Activated T-helper 1 cell treated with anti-CD3 and anti-CD28 coated beads, Interleukin-12 subunit alpha, Interleukin-12 subunit beta, Interleukin-2, Interleukin-4 antibody, amounts not matched to agents 30 ng/mL and 10 ng/mL and 1 ng/mL, durations not matched to agents 14 hours and 24 hours and 36 hours (primary cell): ENCODE measurements around the gene COL21A1. TPM values are rescaled to one million over a fixed set of nuclear protein-coding genes. Genes with fewer than 3 reads are reported as not detected.
"Not testable (repeated sequence)": the region's sequence is repeated elsewhere in the genome, so short reads cannot be mapped to it uniquely, and the experiment has no call there.

Experiments used
- DNase-seq: peaks from one replicate; pipeline ENCODE4 v3.0.0; 2021; ENCODE audit warnings: low spot score
- H3K27ac Mint-ChIP-seq: one replicate; pipeline ENCODE4 v1.8.0; 2021; ENCODE audit warnings: mild to moderate bottlenecking, mixed read lengths
- H3K27me3 Mint-ChIP-seq: one replicate; pipeline ENCODE4 v1.8.0; 2022; ENCODE audit warnings: mild to moderate bottlenecking, moderate library complexity, mixed read lengths; ENCODE audit not compliant: insufficient read depth
- H3K36me3 Mint-ChIP-seq: one replicate; pipeline ENCODE4 v1.8.0; 2021; ENCODE audit warnings: low read depth, mixed read lengths
- H3K4me1 Mint-ChIP-seq: one replicate; pipeline ENCODE4 v1.8.0; 2021; ENCODE audit warnings: low read depth, mixed read lengths
- H3K4me3 Mint-ChIP-seq: one replicate; pipeline ENCODE4 v1.8.0; 2021; ENCODE audit warnings: mild to moderate bottlenecking, moderate library complexity, mixed read lengths
- H3K9me3 Mint-ChIP-seq: one replicate; pipeline ENCODE4 v1.8.0; 2021; ENCODE audit warnings: mixed read lengths
- intact Hi-C: fragments of 100-400 bp; cut with micrococcal nuclease; formaldehyde crosslinking; loops from one replicate; pipeline ENCODE4 v1.15.1; 2024
- total RNA-seq: library from RNA; stranded (reverse); gene quantifications from 2 replicates; pipeline ENCODE4 v1.2.3, GENCODE V29; 2022

Gene COL21A1
- total RNA-seq, 1 donor from 2014 or later, result not detected

DNA sequence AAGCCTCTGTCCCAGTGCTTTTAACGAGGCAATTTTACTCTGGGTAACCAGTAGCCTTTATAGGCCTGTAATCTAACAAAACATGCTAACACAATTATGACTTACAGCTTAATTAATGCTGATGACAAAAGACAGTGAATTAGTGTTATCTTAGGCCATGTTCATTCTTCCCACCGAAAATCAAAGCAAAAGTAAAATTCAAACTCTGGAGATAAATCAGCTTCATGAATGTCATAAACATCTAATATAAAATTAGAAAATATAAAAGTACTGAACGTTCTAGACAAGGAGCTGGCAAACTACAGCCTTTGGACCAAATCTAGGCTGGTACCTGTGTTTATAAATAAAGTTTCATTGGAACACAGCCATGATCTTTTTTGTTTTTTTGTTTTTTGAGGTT, 18.6 kb upstream of the COL21A1 start:
- Mint-ChIP-seq H3K36me3 (no peaks in the 10 kb centered on the region), H3K9me3 (peaks cover 4% of the 10 kb centered on the region), H3K4me3 (no peak overlapping the region), H3K27ac (no peak overlapping the region), H3K27me3 (no peaks in the 10 kb centered on the region), H3K4me1 (no peaks in the 10 kb centered on the region)
- intact Hi-C loops, result no loop called here
- DNase-seq, result no peak

DNA sequence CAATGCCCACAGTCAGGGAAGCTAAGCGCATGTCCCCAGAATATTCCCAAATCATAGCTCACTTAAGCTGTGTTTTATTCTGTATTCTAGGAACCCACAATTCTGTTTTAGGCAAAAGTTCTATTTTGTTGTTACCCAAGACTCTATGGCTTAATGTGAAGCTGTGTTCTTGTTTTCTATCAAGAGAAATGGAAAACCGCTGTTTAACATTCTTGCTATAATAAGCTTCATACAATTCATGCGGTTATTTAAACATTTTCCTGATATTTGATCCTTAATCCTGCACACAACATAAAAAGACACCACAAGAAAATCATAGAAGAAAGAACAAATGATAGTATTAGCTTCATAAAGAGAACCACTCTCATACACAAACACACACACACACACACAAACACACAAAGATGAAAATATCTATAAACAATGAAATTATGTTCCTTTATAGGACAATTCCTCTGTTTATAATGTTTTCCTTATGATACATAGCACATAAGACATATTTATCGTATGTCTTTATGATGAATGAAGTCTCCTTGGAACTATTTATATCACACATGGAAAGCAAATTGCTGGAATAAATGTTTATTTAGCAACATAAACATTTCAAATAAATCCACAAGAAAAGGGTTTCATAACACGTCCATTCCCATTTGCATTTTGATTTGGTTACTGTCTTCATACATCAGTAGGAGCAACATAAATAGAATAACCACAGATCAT, 16.4 kb upstream of the COL21A1 start:
- intact Hi-C loops, result no loop called here
- no peak overlapping the region for H3K4me3 Mint-ChIP-seq
- DNase-seq, result no peak
- no peaks in the 10 kb centered on the region for H3K4me1 Mint-ChIP-seq
- no peaks in the 10 kb centered on the region for H3K9me3 Mint-ChIP-seq
- no peak overlapping the region for H3K27ac Mint-ChIP-seq
- no peaks in the 10 kb centered on the region for H3K27me3 Mint-ChIP-seq
- no peaks in the 10 kb centered on the region for H3K36me3 Mint-ChIP-seq

DNA sequence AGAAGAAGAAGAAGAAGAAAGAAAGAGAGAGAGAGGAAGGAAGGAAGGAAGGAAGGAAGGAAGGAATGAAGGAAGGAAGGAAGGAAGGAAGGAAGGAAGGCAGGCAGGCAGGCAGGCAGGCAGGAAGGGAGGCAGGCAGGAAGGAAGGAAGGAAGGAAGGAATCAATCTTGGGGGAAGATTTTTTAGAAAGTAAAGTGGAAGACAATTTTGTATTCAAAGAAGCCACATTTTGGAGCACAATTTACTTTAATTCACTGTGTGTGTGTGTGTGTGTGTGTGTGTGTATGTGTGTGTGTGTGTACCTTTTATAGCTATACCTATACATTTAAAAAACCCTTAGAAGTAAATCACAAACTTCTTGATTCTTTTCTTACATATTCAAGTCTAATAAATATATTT, 13.2 kb upstream of the COL21A1 start:
- intact Hi-C loops, H3K36me3 Mint-ChIP-seq, H3K27me3 Mint-ChIP-seq, H3K4me1 Mint-ChIP-seq, H3K9me3 Mint-ChIP-seq, DNase-seq, H3K4me3 Mint-ChIP-seq, H3K27ac Mint-ChIP-seq: not testable (repeated sequence)

DNA sequence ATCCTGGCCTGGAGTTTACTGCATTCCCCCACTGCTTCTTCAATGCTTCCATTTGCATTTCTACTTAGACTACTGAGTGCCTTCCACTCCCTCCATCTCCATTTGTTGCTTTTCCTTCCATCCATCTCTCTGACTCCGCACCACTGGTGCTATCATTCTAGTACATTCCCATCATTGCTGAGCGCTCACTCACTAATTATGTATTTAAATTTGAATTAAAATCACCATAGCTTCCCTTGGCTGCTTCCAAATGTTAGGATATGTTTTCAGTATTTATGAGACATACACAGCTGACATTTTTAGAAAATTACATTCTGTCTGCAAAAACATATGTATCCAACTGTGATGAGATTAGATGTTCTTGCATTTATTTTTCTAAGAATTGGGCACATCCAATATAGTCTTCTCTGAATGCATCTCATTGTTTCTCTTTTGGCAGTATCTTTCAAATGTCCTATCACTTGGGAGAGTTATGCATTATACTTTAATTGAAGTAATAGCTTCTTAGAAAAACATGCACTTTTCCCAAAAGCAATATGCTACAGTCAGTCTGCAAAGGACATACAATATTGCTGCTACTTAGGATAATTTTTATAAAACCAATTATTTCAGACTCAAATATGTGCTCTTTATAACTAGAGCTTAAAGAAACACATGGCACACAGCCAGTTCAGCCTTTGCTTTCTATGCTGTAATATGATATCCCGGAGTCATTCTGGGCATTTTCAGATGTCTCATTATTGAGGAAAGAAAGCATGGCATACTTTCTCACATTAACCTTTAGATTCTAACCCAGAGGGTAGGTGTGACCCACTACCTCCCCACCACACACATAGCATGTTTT, 12.1 kb upstream of the COL21A1 start:
- intact Hi-C loops, result no loop called here
- no peak overlapping the region for H3K27ac Mint-ChIP-seq
- no peaks in the 10 kb centered on the region for H3K9me3 Mint-ChIP-seq
- H3K36me3 Mint-ChIP-seq, result no peaks in the 10 kb centered on the region
- no peak overlapping the region for H3K4me3 Mint-ChIP-seq
- no peaks in the 10 kb centered on the region for H3K4me1 Mint-ChIP-seq
- H3K27me3 Mint-ChIP-seq, result peaks cover 2% of the 10 kb centered on the region
- DNase-seq, result no peak

DNA sequence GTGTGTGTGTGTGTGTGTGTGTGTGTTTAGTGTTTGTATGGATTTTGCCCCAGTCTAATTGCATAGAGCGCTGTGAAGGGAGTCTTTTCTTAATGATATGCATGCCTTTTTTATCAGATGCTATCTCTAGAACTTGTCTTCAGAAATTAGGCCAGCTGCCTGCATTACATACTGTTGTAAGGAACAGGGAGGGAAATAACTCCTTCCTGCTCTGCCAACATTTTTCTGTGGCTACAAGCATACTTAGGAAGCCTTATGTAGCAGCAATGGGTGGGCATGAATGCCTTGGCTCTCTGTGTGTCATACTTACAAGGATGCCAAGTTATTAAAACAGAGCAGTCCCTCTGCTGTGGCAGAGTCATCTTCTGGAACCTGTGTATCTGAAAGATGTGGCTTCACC, 8.0 kb upstream of the COL21A1 start:
- Mint-ChIP-seq H3K4me3 (no peak overlapping the region), H3K27ac (no peak overlapping the region), H3K36me3 (no peaks in the 10 kb centered on the region), H3K9me3 (no peaks in the 10 kb centered on the region), H3K27me3 (peaks cover 2% of the 10 kb centered on the region), H3K4me1 (no peaks in the 10 kb centered on the region)
- DNase-seq, result no peak
- intact Hi-C loops, result no loop called here

DNA sequence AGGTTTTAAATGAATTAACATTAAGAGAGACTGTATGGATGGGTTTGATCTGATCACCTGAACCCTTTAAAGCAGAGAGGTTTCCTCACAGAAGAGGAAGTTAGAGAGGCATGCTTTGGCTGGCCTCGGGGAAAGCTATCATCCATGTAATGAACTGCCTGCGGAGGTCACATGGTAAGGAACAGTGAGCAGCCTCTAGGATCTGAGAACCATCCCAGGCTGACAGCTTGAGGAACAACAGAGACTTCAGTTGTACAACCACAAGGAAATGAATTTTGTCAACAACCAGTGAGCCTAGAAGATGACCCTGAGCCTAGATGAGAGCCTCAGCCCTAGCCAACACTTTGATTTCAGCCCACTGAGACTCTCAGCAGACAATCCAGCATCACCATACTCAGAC, 2.9 kb upstream of the COL21A1 start:
- intact Hi-C loops, result no loop called here
- Mint-ChIP-seq H3K4me3 (no peak overlapping the region), H3K27me3 (peaks cover 6% of the 10 kb centered on the region), H3K27ac (no peak overlapping the region), H3K9me3 (no peaks in the 10 kb centered on the region), H3K36me3 (no peaks in the 10 kb centered on the region), H3K4me1 (no peaks in the 10 kb centered on the region)
- DNase-seq, result no peak

DNA sequence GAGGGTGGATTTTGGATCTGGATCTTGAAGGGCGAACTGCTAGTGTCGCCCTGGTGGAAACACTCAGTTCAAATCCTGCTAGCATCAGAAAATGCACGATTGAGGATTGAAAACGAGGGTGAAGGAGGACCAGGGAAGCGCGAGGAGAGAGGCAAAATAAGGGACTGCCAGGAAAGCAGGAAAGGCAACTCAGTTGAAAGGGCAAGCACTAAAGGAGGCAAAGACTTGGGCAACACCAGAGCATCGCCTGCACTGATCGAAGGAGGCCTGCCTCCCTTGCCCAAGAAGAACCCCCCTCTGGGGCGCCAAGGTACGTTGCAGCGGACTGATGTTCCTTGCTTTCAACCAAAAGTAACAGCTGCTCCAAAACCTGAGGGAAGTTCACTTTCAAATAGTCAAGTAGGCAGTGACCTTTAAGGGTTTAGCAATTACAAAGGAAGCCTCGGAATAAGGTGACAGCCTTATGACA, 308 bp upstream of the COL21A1 start:
- H3K4me1 Mint-ChIP-seq, result no peaks in the 10 kb centered on the region

DNA sequence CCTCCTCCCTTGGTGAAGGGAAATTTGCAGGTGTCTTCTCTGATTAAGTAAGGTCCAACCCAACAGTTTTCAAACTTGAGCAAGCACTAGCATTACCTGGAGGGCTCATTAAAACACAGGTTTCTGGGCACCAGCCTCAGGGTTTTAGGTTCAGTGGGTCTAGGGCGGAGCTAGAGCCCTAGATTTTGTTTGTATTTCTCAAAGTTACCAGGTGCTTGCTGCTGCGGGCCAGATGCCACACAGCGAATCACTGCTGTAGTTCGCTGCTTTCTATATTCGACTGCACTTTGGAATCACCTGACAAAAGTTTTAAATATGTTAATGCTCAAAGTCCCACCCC, 869 bp downstream of the COL21A1 start:
- H3K27ac Mint-ChIP-seq, result no peak overlapping the region
- peaks cover 6% of the 10 kb centered on the region for H3K27me3 Mint-ChIP-seq
- H3K4me3 Mint-ChIP-seq, result no peak overlapping the region
- intact Hi-C loops, result no loop called here
- H3K9me3 Mint-ChIP-seq, result no peaks in the 10 kb centered on the region
- no peak for DNase-seq
- H3K4me1 Mint-ChIP-seq, result no peaks in the 10 kb centered on the region
- H3K36me3 Mint-ChIP-seq, result no peaks in the 10 kb centered on the region

More for the DNA sequence above, 308 bp upstream of the COL21A1 start:
- no peak overlapping the region for H3K27ac Mint-ChIP-seq
- intact Hi-C loops, result no loop called here
- peaks cover 6% of the 10 kb centered on the region for H3K27me3 Mint-ChIP-seq
- H3K36me3 Mint-ChIP-seq, result no peaks in the 10 kb centered on the region
- DNase-seq, result no peak
- no peaks in the 10 kb centered on the region for H3K9me3 Mint-ChIP-seq
- H3K4me3 Mint-ChIP-seq, result no peak overlapping the region

DNA sequence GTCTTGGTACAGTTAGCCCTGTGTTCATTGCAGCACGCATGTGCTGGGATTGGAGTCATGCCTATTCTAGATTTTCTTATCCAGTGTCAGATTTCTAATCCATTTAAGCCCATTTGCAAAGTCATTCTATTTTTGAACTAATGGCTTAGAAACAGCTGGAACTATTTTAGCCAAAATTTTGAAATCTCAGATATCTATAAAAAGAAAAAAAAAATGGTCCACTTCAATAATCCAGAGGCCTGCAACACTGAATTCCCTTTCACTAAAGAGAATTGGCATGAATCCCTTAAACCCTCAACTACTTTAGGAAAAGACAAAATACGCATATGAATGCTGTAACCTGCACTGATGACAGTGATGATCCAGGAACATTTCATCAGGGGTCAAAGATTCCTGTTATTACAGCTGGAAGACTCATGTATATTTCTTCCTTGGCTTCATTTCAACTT, 1.5 kb downstream of the COL21A1 start:
- Mint-ChIP-seq H3K27ac (no peak overlapping the region), H3K36me3 (no peaks in the 10 kb centered on the region), H3K4me1 (no peaks in the 10 kb centered on the region), H3K9me3 (no peaks in the 10 kb centered on the region), H3K27me3 (peaks cover 6% of the 10 kb centered on the region), H3K4me3 (no peak overlapping the region)
- DNase-seq, result no peak
- intact Hi-C loops, result no loop called here

DNA sequence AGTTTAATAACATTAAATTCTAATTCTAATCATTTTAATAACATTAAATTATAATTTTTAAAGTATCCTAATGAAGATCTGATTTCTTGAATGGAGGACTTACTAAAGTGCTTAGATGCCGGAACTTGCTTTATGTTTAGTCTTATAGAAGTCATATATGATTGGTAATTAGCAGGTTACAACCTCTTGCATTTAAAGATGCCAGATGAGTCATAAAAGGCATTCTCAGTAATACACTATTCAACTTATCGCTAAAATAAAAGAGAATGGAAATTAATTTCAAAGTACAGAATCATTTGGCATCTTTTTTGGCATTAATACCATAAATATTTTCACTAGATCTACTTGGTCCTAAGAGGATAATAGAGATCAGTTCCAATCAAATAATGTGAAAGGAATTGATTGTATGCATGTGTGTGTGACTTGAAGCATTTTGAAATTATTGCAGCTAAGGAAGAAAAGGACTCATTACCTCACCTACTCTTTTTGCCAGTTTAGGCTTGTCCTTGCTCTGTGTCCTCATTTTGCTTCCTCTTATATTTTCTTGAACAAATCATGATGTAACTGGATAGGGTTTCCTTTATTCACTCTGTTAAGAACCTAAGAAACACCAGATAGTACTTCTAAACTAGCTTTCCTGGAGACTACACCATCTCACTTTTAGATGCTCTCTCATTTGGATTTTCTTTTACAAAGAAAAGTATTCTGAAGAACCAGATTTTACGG, 2.7 kb downstream of the COL21A1 start:
- no peaks in the 10 kb centered on the region for H3K36me3 Mint-ChIP-seq
- peaks cover 6% of the 10 kb centered on the region for H3K27me3 Mint-ChIP-seq
- H3K27ac Mint-ChIP-seq, result no peak overlapping the region
- H3K4me3 Mint-ChIP-seq, result no peak overlapping the region
- intact Hi-C loops, result no loop called here
- no peak for DNase-seq
- no peaks in the 10 kb centered on the region for H3K4me1 Mint-ChIP-seq
- H3K9me3 Mint-ChIP-seq, result no peaks in the 10 kb centered on the region

DNA sequence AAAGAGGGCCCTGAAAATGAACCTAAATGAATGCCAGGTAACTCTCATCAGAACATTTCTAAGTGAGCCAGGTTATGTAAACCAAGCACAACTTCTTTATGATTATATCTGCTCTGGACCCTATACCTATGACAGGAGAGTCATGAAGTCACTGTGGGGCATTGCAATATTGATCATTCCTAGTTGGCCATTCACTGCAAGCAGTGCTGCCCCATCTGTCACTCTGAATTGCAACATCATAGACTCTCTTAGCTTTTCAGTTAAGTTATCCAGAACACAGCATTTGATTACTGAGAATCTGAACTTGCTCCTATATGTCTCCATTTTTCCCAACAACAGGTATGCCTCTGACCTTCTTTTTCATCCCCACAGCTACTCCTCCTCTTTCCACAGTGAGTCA, 3.3 kb downstream of the COL21A1 start:
- H3K36me3 Mint-ChIP-seq, result no peaks in the 10 kb centered on the region
- no peak for DNase-seq
- H3K4me1 Mint-ChIP-seq, result no peaks in the 10 kb centered on the region
- no peak overlapping the region for H3K27ac Mint-ChIP-seq
- no peak overlapping the region for H3K4me3 Mint-ChIP-seq
- H3K9me3 Mint-ChIP-seq, result no peaks in the 10 kb centered on the region
- intact Hi-C loops, result no loop called here
- peaks cover 6% of the 10 kb centered on the region for H3K27me3 Mint-ChIP-seq

DNA sequence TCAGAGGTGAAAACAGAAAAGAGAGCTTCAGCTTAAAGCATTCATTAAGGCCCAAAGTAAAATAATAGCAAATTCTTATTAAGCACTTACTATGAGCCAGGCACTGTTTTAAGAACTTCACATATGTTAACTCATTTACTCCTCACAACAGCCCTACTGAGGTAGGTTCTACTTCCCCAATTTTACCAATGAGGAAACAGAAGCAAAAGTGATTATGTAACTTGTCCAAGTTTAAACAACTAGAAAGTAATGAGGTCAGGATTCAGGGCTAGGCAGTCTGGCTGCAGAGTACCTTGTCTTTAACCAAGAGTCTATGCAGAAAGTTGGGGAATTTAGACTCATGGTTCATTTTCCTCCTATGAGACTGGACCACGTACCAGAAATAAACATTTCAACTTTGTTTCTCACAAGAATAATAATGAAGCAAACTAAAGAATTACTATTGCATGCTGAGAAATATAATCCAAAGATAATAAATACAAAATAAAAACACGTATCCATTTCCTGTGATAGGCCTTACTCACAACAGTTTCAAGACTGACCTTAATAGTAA, 3.8 kb downstream of the COL21A1 start:
- DNase-seq, result no peak
- intact Hi-C loops, result no loop called here

DNA sequence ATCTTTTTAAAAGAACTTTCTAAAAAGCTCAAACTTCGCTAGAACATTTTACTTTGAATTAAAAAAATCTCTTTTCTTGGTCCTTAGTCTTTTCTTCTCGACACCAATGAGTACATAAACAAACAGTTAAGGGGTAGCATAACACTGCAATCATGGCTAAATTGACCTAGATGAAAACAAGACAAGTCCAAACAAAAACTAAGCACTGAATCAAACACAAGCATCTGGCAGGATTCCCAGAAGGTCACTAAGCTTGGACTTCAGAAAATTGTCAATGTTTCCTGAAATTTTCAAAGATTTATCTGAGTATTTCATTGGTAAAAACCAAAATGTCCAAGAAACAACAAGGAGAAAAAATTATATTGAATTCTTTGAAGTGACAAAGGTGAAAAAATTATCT, 5.0 kb downstream of the COL21A1 start:
- no peak for DNase-seq
- Mint-ChIP-seq H3K4me3 (no peak overlapping the region), H3K27ac (no peak overlapping the region), H3K9me3 (no peaks in the 10 kb centered on the region), H3K4me1 (no peaks in the 10 kb centered on the region), H3K27me3 (peaks cover 2% of the 10 kb centered on the region), H3K36me3 (no peaks in the 10 kb centered on the region)
- intact Hi-C loops, result no loop called here

More for the DNA sequence above, 3.8 kb downstream of the COL21A1 start:
- H3K36me3 Mint-ChIP-seq, result no peaks in the 10 kb centered on the region
- no peak overlapping the region for H3K4me3 Mint-ChIP-seq
- peaks cover 7% of the 10 kb centered on the region for H3K27me3 Mint-ChIP-seq
- no peaks in the 10 kb centered on the region for H3K4me1 Mint-ChIP-seq
- H3K9me3 Mint-ChIP-seq, result no peaks in the 10 kb centered on the region
- H3K27ac Mint-ChIP-seq, result no peak overlapping the region
